Measurements from ENCODE around the gene KIAA0513.

DNA sequence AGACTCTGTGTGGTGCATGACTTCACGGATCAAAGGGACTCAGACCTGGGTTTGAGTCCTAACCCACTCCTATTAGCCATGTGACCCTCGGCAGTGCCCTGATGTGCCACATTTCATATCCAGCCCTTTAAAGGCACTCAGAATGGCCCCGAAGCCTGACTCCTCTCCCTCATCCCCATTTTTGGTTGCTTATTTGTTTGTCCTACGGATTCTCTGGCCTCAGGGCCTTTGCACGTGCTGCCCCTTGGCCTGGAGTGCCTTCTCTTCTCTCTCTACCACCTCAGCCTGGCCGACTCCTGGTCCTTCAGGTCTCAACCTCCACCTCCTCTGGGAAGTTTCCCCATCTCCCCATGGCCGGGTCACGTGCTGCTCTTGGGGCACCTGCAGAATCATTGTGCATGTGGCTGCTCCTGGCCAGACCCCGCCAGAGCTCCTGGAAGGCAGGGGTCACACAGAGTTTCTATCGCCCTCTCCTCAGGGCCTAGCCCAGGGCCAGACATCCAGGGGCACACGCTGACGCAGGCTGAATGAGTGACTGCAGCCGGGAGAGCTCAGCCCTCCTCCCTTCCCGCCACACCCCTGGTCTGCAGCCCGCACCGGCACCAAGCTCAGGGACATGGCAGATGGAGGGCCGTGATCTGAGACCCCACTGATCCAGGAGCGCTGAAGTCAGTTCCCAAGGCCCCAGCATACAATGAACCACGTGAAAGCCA is 106.6 kb downstream of the KIAA0513 start:
- TF ChIP-seq, protein P1, sequence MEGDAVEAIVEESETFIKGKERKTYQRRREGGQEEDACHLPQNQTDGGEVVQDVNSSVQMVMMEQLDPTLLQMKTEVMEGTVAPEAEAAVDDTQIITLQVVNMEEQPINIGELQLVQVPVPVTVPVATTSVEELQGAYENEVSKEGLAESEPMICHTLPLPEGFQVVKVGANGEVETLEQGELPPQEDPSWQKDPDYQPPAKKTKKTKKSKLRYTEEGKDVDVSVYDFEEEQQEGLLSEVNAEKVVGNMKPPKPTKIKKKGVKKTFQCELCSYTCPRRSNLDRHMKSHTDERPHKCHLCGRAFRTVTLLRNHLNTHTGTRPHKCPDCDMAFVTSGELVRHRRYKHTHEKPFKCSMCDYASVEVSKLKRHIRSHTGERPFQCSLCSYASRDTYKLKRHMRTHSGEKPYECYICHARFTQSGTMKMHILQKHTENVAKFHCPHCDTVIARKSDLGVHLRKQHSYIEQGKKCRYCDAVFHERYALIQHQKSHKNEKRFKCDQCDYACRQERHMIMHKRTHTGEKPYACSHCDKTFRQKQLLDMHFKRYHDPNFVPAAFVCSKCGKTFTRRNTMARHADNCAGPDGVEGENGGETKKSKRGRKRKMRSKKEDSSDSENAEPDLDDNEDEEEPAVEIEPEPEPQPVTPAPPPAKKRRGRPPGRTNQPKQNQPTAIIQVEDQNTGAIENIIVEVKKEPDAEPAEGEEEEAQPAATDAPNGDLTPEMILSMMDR (optimal IDR thresholded peaks at IDR 0.05 in 1 of 3, IDR thresholded peaks at IDR 0.05 in 1 of 3, conservative IDR thresholded peaks at IDR 0.05 in 1 of 3; ENCODE audit: extremely low read depth in 1 of 3, insufficient read depth in 2 of 3, low read length in 3 of 3) = no peak
- TF ChIP-seq EZH2 (IDR thresholded peaks at IDR 0.05; ENCODE audit: low read length) = no peak
